Globus pallidus (tissue), 1 donor: ENCODE results near the gene AGPAT3.

Experiments
- DNase-seq: peaks from one replicate; pipeline ENCODE4 v3.0.0-alpha.2; 2015; ENCODE audit warnings: low spot score

AGPAT3 gene

GRCh38 chr21:43907751-43908150 is 42.7 kb downstream of the AGPAT3 start:
- no peak for DNase-seq

DNA sequence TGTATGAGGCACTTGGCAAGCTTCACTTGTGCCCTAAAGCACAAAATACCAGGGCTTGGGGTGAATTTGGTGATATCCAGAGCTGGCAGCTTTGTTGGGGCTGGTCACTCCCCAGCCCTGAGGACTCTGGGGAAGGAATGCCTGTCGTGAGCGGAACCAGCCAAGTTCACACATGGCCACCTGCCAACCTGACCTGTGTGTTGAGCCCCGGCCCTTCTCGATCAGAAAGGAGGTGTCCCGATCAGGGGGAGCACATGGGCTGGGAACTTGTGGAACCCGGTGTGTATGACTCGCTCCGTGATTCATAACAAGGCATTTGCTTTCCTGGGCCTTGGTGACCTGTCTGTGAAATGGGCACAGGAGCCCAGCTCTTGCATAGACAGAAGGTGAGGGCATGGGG is 43.1 kb downstream of the AGPAT3 start:
- DNase-seq = no peak

- DNase-seq = no peak
Measured at GRCh38 chr21:43909741-43910400, 44.8 kb downstream of the AGPAT3 start.

GRCh38 chr21:43910460-43910859 is 45.4 kb downstream of the AGPAT3 start:
- DNase-seq = no peak

DNA sequence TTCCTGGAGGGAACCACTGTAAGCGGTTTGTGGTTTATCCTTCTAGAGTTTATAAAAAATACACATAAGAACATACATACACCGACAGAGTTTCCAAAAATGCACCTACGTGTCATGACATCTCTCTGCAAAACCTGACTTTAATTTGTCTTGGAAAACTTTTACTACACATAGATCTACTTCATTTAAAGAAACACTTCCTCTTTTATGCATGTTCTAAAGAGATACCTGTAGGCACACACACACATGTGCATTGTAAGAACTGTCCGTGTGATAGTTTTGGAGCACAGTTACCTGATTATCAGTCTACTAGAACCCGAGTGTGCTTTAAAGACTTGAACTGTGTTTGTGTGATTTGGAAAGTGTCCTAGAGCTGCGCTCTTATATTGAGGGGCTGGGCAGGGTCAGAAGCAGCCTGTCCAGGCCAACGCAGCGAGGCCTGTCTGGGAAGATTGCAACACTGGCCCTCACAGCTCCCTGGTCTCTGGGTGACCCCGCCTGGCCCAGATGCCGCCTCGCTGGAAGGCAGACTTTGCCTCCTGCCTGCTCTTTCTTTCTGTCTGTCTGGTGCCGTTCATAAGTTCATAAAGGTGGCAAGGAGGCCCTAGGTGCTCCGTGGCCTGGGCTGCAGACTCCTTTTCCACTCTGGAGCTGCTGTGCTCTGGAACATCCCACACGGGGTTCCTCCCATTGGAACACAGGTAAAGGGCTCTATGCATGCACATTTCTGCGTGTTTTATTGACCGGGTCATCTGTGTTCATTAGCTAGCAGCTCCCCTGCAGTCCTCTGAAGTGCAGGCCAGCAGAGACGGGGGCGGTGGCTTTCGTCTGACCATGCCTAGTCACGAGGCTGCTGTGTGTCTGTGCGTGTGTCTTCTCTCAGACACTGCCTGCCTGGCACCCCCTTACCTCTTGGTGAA is 46.3 kb downstream of the AGPAT3 start:
- no peak for DNase-seq

GRCh38 chr21:43911935-43912487 is 47.0 kb downstream of the AGPAT3 start:
- DNase-seq = no peak

DNA sequence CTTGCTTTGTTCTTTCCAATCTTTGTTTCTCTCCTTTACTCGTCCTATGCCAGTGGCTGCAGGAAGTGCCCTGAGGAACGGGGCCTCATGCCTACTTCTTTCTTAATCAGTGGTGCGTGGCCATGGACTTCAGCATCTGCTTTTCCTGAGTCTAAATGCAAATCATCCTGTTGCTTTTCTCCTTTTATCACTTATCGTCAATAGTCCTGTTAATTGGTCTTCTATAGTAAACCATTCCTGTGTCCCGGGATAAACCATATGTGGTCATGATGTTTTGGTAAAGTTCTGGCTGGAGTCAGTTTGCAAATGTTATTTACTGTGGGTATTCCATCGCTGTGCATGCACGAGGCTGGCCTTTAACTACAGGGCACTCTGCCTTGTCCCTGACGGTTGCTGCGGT is 47.5 kb downstream of the AGPAT3 start:
- DNase-seq = no peak

GRCh38 chr21:43912910-43913309 is 47.9 kb downstream of the AGPAT3 start:
- no peak for DNase-seq

DNA sequence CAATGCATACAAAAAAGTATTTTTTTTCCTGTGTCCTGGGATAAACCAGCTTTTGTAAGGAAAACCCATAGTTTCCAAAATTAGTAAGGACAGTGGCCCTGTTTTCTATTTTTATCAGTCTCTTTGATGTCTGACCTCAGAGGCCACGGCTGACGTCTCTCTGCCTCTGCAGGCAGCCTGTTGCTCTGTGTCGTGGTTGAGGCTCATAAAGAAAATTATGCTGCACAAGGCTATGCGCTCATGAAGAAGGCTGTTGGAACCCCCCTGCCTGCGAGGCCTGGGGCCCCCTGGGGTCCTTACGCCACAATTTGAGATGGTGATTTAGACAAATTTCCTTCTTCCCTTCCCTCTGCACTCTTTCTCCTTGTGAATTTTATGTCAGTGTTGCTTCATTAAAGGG is 48.9 kb downstream of the AGPAT3 start:
- no peak for DNase-seq

- no peak for DNase-seq
Measured at GRCh38 chr21:43916076-43916475, 51.1 kb downstream of the AGPAT3 start.

DNA sequence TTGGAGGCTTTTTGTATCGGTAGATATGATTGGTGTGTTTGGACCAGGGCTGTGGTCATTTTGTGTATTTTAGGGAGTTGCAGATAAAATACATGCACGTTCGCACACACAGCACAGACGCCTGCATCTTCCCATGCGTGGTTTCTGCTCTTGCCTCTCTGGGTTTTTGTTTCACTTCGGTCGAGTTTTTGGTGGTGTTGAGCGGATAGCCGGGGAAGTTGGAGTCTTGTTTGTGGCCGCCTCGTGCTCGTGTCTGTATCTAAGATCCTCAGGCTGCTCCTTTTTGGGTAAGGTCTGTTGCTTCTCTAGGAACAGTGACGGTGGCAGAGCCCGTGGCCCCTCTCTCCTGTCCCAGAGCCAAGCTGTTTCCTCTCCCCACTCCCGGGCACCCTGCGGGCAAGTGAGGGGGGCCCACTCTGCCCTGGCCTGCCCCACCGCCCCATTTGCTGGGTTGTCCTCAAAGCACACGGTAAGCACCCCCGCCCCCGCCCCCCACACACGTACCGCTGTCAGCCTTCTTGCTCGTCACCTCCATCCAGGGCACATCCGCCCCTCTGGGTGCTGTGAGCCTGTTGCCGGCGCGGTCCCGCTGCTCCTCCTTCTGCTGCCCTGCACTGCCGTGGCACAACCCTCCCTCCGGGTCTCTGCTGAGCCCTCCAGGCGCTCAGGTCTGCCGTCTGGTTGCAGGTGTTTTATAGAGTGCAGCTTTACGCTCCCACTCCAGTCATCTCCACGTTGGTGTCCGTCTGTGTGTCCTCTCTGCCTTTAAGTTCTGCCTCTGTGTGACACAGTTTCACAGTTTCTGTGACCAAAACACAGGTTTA is 51.9 kb downstream of the AGPAT3 start:
- DNase-seq = no peak

GRCh38 chr21:43917515-43918384 is 52.7 kb downstream of the AGPAT3 start:
- DNase-seq = no peak

GRCh38 chr21:43918385-43918947 is 53.4 kb downstream of the AGPAT3 start:
- no peak for DNase-seq

DNA sequence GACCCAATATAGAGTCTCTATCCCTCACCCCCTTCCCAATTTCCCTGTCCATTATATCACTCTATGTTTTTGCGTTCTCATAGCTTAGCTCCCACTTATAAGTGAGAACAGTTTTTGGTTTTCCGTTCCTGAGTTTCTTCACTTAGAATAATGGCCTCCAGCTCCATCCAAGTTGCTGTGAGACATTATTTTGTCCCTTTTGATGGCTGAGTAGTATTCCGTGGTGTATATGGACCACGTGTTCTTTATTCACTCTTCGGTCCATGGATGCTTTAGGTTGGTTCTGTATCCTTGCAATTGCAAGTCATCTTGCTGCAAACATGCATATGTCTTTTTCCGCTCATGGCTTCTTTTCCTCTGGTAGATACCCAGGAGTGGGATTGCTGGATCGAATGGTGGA is 54.3 kb downstream of the AGPAT3 start:
- DNase-seq = no peak

- DNase-seq = no peak
Measured at GRCh38 chr21:43919871-43920801, 55.1 kb downstream of the AGPAT3 start.

- DNase-seq = no peak
Measured at GRCh38 chr21:43921571-43921978, 56.6 kb downstream of the AGPAT3 start.

GRCh38 chr21:43921979-43922945 is 57.2 kb downstream of the AGPAT3 start:
- no peak for DNase-seq

GRCh38 chr21:43922949-43923348 is 57.9 kb downstream of the AGPAT3 start:
- DNase-seq = no peak

DNA sequence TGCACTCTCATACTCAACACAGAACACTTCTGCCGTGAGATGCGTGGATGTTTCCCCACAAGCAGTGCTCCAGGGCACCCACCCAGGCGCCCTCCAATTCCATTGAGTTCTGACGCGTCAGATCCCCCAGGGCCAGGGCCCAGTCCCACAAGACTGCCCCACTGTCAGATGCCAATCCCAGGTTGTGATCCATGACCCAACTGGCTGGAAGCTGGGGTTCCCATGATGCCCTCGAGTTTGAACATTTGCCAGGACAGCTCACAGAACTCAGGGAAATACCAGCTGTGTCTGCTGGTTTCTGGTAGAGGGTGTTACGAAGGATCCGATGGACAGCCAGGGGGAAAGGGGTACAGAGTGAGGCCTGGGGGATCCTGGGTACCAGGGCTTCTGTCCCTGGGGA is 58.4 kb downstream of the AGPAT3 start:
- DNase-seq = peak; percentile 80
